T-helper 1 cell treated with Interleukin-12 subunit alpha and Interleukin-12 subunit beta and Interleukin-4 antibody, amounts not matched to agents 30 ng/mL and 1 ng/mL, for 36 hours (primary cell): ENCODE results near the gene PLXNA3. TPM values are rescaled to one million over a fixed set of nuclear protein-coding genes. Genes with fewer than 3 reads are reported as not detected.

Experiments
- intact Hi-C: fragments of 100-400 bp; cut with micrococcal nuclease; formaldehyde crosslinking; loops from one replicate; pipeline ENCODE4 v1.15.1; 2024
- total RNA-seq: library from RNA; stranded (reverse); gene quantifications from 2 replicates; pipeline ENCODE4 v1.2.3, GENCODE V29; 2022

Gene PLXNA3
- total RNA-seq, 1 donor from 2014 or later, result 43.8 TPM

- intact Hi-C loops, result no loop called here
These were observed 15.6 kb downstream of the PLXNA3 start for GRCh38 chrX:154473683-154474082.

- intact Hi-C loops, result loop anchor here (5.0 kb wide), 1 partner anchor 80 kb away; the partner anchor contains the start of gene RPL10
These were observed 18.7 kb downstream of the PLXNA3 start for GRCh38 chrX:154476821-154477220.

- intact Hi-C loops, result loop anchor here (2.0 to 5.0 kb wide), 4 partner anchors 19 to 81 kb away; partner anchors contain the start of genes FAM50A, GDI1, PLXNA3 and RPL10
These were observed 19.9 kb downstream of the PLXNA3 start for GRCh38 chrX:154477891-154478477.

DNA sequence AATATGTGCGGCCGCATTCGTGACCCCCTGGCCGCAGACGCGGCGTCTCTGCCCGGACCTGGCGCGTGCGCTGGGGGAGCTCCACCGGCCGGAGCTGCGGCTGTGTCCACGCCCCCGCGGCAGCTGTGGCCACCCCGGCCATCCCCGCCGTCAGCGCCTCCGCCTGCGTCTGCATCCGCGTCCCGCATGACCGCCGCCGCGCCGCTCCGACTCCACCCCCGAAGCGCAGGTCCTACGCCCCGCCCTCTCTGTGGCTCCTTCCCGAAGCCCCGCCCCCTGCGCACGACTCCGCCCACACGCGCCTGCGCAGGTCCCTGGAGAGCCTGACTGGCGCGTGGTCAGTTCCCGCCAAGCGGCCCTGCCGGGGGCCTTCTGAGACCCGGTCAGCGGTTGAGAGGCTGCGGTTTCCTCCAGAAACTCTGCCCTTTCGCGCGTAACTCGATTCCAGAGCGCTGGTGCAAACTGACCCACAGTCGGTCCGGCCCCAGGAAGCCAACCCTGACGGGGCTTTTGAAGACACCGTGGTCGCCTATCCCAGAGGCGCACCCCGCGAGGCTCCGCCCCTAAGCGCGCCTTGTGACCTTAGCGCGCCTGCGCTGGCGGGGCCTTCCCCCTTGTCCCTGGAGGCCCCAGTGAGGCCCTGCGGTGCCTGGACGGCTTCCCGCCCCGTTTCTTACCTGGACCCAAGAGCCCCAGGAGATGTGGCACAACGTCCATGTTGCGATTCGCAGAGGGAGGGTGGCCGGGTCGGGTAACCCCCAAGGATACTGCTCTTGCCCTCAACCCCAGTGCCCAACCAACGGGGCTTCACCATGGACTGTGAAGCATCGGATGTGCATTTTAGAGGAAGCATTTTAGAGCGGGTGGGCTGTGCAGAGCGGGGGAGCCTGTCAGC is 20.9 kb downstream of the PLXNA3 start, which contains the start of gene LAGE3:
Gene LAGE3 (minus strand): TSS at position 554 of the 895 bp plus-strand sequence. CDS start 366 bp downstream, at position 188.
- intact Hi-C loops, result loop anchor here (1.0 to 5.0 kb wide), 10 partner anchors 11 to 108 kb away; partner anchors contain the start of genes EMD, FAM3A, FAM50A and GDI1

DNA sequence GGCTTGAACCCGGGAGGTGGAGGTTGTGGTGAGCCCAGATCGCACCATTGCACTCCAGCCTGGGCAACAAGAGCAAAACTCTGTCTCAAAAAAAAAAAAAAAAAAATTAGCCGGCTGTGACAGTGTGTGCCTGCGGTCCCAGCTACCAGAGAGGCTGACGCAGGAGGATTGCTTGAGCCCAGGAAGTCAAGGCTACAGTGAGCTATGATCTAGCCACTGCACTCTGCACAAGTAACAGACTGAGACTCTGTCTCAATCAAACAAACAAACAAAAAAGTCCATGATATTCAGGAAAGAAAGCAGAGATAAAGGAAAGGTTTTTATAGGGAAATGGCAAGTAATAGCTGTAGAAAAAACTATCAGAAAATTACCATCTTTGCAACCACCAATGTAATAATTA is 23.1 kb downstream of the PLXNA3 start:
- intact Hi-C loops, result no loop called here

GRCh38 chrX:154481911-154482601 is 24.0 kb downstream of the PLXNA3 start:
- intact Hi-C loops, result no loop called here

GRCh38 chrX:154482786-154483185 is 24.7 kb downstream of the PLXNA3 start:
- intact Hi-C loops, result no loop called here

DNA sequence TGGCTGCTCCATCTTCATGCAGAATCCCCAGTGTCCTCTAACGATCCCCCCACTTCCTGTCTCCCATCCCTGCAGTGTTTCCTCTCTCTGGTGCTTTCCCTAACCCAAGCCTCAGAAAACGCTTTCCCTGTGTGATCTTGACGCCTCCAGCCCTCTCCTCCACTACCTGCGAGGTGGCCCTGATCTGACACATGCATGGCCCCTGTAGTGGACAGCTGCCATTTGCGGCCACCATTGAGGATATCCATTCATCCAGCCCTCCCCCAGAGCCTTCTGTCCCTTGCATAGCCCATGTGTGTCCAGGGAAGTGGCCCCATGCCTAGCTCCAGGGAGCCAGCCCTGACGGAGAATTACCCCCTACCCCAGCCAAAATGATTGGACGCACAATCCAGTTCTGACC is 25.2 kb downstream of the PLXNA3 start:
- intact Hi-C loops, result no loop called here

DNA sequence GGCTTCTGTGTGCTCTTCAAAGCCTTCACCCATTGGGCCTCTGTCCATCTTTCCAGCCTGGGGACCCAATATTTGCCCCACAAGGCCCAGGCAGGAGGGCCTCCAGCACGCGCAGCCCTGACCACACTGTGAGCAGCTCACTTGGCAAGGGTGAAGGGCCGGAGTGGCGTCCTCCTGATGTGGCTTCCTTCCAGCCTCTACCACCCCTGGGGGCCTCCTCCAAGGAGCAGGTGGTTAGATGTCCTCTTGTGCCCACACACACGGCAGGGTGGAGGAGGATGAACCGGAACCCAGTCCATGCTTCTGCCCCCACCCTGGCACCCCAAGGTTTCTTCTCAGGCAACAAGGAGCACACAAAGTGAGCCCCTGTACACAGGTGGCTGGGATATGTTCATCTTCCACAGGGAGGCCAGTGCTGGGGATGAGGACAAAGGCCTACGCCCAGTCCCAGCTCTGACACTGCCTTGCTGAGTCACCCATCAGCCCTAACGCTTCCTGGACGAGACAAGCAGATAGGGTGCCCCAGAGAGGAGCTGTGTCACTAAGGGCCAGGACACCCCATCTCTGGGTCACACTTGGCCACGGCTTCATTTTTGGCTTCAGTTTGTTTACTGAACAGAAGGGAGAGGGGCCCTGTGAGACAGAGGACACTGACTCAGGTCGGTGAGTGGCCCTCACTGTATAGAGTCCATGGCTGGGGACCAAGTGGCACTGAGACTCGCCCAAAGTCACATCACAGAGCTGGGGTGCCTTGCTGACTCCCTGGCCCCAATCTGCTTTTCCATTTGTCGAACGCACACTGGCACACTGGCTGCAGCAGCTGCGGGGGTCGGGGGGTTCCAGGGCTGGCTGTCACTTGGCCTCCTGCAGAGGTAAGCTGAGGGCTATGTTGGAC is 26.4 kb downstream of the PLXNA3 start:
- intact Hi-C loops, result no loop called here

DNA sequence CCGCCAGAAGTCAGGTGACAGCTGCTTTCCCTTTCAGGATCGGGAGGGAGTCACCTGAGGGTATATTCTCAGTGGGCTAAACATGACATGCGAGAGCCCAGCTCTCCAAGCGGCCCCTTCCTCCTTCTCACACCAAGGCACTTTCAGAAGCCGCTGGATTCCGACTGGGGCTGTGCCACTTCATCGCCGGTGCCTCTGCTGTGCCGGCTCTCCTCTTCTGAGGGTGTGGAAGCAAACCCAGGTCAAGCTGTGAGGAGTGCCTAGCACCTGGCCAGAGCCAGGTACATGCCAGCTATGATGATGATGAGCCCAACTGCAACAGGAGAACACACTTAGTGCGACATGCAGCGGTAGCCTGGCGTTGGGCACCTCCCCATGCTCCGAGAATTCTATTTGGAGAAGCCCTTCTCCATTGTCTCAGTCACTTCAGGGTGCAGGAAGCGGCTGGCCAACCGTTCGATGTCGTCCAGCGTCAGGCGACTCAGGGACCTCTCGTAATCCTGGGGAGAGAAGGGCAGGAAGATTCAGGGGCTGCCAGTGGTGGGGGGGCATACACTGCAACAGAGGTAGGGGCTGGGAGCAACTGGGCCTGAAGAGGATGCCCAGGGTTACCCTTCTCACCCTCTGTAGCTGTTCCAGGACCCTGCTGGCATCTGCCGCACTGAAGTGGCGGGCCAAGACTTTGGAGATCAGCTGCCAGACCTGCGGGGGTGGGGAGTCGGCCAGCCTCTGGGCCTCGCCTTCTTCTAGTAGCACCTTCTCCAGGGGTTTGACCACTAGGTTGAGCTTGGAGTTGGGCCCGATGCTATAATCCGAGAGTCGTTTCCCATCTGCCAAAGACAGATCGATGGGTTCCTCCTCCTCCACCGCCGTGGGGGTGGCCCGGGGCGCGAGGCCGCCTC is 27.3 kb downstream of the PLXNA3 start:
- intact Hi-C loops, result no loop called here

GRCh38 chrX:154486052-154486395 is 27.9 kb downstream of the PLXNA3 start:
- intact Hi-C loops, result no loop called here

- intact Hi-C loops, result no loop called here
These were observed 28.5 kb downstream of the PLXNA3 start, which contains the start of gene UBL4A for GRCh38 chrX:154486396-154487207. Gene UBL4A, minus strand, starts transcription at chrX:154486615. Its CDS starts 31 bp downstream, at chrX:154486584.

GRCh38 chrX:154487518-154488290 is 29.6 kb downstream of the PLXNA3 start:
- intact Hi-C loops, result no loop called here

- intact Hi-C loops, result no loop called here
These were observed 30.4 kb downstream of the PLXNA3 start for GRCh38 chrX:154488336-154489075.

- intact Hi-C loops, result no loop called here
These were observed 31.1 kb downstream of the PLXNA3 start for GRCh38 chrX:154489182-154489581.

DNA sequence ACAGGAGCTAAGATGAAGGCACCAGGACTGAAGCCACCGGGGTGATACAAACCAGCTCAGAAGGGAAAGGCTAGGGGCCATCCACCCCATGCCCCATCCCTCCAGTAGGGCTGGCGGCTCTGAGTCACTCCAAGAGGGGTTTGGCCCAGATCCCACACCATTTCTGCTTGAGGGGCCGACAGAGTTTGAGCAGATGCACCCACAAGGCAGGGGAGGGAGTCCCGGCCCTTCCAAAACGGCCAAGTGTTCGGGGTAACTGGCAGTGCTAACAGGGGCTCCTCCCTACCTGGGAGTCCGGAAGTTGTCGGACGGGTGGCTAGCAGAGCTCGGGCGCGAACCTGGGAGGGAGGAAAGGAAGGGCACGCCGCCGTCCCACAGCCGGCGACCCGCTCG is 31.9 kb downstream of the PLXNA3 start:
- intact Hi-C loops, result loop anchor here (1.0 to 2.0 kb wide), 7 partner anchors 11 to 392 kb away; partner anchors contain the start of genes ATP6AP1, FAM3A, GDI1 and IKBKG
